ENCODE measurements around the gene OLA1.

Gene OLA1

DNA sequence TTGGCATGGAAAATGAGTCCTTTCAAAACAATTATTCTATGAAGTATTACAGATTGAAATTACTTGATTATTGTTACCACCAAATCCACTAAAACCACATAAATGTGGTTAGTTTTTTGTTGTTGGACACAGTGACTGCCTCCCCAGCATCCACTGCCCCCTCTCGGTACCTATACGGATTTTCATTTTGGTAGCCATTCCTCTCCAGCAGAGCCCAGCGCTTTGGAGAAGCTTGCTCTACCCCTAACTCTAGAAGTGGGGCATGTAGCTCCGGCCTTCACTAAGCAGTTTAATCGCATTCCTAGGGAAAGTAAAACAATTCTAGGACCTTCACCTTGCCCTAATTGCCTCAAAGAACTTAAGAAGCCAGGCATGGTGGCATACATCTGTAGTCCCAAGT is 24.2 kb downstream of the OLA1 start:
- DNase-seq, result no peak

DNA sequence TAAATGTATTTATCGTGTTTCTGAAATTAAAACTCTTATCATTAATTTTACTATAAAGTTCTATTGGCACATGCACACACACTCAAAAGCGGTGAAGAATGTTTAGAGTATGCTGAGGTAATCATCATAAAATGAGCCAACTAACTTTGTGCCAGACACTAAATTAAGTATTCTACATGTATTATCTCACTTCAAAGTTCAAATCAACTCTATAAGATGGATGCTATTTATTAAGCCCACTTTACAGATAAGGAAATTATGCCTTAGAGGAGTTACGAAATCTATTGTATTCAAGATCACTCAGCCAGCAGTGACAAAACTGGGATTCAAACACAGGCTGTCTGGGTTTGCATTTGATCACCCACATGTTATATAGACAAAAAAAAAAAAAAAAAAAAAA is 24.9 kb downstream of the OLA1 start:
- no peak for DNase-seq

DNA sequence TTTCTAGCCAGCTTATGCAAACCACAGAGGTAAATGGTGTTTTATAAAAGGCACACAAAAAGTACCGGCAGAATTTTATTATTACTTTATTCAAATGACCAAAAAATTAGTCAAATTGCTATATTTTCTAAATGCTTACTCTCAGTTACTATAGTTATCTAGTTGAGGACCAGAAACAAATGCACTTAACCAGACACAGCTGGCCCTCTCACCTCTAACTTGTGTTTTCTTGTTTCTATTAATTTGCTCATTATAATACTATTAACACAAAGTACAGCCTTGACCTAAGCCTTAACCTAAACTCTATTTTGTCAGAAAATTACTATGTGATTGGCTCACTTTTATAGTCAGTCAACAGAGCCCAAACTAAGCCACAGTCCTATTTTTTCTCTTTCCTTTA is 26.2 kb downstream of the OLA1 start:
- DNase-seq, result no peak

DNA sequence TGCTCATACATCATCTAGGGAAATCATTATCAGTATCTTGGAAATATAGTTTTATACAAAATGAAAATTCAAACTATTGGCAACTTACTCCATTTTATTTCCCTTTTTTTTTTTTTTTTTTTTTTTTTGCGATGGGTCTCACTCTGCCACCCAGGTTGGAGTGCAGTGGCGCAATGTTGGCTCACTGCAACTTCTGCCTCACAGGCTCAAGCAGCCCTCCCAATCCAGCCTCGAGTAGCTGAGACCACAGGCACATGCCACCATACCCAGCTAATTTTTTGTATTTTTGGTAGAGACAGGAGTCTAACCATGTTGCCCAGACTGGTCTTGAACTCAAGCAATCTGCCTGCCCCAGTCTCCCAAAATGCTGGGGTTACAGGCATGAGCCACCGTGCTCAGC is 29.0 kb downstream of the OLA1 start:
- no peak for DNase-seq

DNA sequence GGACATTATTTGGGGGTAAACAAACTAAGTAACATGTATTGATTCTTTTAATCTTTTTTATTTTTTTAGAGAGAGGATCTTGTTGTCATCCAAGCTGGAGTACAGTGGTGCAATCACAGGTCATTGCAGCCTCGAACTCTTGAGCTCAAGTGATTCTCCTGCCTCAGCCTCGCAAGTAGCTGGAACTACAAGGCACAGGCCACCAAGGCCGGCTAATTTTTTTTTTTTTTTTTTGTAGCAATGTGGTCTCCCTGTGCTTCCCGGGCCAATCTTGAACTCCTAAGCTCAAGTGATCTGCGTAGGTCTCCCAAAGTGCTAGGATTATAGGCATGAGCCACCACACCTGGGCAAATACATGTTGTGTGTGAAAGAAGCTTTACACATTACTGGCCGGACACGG is 29.6 kb downstream of the OLA1 start:
- DNase-seq, result no peak

DNA sequence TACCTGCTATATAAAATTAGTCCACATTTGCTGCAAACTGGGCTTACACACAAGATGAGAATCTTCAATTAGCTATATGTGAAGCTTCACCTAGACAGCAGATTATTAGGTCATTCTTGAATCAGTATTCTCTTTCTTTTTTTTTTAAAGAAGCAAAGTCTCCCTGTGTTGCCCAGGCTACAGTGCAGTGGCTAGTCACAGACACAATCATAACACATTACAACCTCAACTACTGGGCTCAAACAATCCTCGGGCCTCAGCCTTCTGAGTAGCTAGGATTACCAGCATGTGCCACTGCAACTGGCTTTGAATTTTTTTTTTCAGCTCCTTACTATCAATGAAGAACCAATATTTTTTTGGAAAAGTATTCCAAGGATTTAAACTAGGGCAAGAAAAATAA is 30.5 kb downstream of the OLA1 start:
- no peak for DNase-seq

DNA sequence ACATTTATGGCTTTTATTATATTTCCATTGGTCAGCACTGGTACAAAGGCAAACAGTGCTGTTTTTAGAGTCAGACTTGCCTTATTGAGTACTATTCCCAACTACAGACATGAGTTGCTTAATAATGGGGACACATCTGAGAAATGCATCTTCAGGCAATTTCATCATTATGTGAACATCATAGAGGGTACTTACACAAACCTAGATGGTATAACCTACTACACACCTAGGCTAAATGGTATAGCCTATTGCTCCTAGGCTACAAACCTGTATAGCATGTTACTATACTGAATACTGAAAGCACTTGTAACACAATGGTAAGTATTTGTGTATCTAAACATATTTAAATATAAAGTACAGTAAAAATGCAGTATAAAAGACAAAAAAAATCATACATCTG is 36.4 kb downstream of the OLA1 start:
- DNase-seq, result no peak

DNA sequence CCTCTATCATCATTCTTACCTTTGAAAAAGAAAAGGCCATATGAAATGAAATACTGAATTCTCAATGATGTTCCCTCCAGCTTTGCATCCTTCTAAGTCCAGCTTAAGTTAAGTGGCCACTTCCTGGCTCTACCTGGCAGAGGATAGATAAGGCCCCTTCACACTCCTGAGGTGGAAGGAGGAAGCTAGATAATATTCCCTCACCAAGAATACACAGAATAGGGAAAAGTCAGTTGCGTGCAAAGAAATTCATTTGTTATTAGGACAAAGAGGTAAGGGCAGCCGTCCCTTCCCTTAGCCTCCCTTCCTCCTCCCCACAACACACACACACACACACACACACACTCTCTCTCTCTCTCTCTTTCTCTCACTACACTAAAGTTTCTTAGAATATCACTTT is 37.5 kb downstream of the OLA1 start:
- no peak for DNase-seq

DNA sequence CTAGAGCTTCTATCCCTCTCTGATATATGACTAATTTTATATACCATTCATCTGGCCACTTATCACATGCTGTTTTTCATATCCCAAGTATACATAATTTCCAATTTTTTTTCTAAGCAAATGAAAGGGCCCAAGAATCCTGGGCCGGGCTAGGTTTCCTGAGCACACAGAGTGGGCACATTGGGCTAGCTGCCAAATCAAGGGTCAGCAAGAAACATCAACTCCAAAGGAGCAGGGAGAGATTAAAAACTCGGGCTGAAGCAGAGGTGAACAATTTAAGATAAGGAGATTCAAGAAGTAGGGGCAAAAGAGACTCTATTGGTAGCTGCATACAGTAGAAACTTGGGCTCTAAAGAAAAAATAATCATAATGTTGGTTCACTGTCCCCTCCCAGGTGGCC is 39.0 kb downstream of the OLA1 start:
- no peak for DNase-seq

DNA sequence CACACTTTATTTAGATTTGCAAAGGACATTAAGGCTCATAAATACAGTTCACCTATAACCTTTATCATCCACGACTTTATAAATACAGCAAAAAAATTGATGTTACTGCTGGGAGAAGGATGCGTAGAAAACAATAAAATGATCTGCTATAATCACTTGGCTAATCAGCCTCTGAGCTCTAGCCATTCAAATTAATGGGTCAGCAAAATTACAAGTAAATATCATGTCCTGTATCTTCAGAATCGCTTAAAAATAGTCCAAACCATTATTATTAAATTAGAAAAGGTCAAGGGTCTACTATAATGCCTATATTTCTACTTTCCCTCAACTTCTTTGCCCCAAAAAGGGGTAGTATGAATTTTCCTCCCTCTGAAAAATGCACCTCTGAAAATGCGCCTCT is 40.3 kb downstream of the OLA1 start:
- no peak for DNase-seq

DNA sequence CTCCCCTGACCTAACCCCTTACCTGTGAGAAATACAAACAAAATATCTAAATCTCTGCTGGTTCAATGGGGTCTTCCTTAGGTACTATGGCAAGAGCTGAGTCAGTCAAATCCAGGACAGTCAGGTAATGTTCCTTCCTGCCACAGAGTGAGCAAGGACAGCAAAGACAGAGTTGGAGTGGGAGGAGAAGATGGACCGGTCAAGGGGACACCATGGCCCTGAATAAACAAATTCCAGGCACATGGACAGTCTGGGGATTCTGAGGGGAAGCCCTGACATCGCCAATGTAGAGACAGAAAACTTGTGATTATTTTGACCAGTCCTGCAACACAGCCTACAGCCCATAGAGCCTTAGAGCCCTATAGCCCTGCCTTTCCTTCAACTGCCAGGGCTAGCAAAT is 42.8 kb downstream of the OLA1 start:
- no peak for DNase-seq

DNA sequence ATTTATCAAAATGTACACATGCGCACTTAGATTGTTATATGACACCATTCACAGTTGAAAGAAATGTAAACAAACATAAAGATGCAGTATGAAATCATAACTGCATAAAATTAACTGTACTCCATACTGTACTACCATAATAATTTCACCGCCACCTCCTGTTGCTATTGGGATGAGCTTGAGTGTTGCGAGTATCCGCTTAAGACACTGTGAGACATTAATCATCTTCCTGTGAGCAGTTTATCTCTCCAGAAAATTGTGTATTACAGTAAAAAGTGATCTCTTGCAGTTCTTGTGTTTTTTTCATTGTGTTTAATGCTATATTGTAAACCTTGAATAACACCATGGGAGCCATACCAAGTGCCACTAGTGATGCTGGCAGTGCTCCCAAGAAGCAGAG is 46.1 kb downstream of the OLA1 start:
- no peak for DNase-seq

DNA sequence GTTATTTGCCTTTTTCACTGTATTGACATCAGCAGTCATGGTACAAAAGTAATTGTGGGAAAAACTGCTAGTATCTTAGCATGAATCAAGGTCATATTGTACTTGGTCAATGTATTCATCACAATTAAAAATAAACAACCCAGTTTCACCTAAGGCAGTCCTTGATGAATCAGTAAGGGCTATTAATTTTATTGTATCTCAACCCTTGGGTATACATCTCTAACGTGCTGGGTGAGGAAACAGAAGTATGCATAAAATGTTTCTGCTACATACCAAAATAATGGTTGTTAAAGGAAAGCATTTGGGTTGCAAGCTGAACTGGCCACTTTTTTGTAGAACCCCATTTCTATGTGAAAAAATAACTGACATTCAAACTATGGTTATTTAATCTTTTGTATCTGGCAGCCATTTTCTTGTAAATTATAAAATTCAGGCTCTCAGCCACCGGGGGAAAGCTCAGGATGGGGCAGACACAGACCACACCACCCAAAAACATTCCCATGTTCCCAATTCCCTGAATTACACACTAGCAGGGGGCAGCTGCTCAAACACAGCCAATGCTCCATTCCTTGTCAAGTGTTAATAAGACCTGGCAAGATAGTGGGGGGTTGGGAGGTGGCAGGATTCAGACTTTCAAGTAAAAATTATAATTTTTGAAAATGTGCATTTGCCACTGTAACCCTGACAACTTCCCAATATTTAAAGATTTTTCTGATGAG is 49.3 kb downstream of the OLA1 start:
- no peak for DNase-seq

DNA sequence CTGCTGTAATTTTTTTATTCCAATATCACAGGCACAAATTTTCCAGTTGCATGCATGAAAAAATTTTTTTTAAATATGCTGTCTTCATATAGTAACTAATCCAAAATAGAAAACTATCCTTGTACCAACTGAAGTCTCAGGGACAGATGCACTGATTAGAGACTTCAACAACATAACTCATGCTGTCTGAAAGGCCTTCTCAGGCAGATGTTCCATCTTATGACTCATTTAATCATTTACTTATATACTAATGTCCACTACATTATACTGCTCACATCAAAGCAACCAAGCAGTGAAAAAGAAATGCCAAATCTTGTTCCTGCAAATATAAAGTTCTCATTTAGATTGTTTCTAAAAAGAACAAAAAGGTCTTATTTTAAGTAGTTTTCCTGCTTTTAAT is 53.1 kb downstream of the OLA1 start:
- no peak for DNase-seq

DNA sequence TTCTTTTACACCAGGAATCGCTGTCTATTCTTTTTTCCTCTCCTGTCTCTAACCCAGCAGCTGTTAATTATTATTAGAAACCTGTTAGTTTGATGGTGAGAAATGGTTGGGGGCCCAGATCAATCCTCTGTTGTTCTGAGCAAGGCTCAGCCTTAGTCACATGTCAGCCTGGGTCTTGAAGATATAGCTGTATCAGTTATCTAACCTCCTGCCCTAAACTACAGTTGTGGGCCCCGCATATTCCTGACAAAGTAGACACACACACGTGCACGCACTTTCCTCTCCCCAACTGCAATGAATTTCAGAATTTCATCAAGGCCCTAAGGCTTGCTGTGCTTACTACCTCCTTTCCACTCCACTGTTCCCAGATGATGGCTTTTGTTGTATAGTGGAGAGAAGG is 54.6 kb downstream of the OLA1 start:
- DNase-seq, result no peak

DNA sequence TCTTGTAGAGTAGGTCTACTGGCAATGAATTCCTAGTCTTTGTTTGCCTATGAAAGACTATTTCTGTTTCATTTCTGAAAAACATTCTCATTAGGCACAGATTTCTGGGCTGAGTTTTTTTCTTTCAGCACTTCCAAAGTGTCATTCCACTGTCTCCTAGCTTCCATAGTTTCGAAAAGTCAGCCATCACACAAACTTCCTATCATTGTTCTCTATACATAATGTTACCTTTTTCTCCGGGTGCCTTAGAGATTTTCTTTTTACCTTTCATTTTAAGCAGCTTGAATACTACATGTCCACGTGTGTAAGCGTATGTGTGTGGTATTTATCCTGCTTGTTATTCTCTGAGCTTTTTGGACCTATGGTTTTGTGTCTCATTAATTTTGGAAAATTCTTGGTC is 55.7 kb downstream of the OLA1 start:
- DNase-seq, result no peak

DNA sequence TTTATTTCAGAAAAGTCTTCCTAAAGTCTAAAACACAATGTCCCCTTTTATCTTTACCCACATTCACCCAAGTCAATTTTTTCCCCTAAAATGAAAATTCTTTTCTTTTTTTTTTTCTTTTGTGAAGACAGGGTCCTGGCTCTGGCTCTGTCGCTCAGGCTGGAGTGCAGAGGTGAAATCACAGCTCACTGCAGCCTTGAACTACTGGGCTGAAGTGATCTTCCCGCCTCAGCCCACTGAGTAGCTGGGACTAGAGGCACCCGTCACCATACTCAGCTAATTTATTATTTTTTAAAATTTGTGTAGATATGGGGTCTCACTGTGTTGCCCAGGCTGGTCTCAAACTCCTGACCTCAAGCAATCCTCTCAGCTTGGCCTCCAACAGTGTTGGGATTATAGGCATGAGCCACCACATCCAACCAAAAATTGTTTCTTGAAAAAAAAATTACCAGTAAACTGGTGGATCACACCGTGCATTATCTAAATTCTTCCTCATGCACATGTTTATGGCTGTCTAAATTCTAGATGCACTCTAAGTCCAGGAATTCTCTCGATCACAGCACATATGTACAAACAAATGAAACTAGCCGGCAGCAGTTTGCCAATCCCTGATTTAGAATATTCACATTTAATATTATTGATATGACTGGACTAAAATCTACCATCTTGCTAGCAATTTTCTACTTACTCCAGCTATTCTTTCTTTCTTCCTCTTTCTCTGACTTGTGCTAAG is 56.8 kb downstream of the OLA1 start:
- DNase-seq, result no peak

DNA sequence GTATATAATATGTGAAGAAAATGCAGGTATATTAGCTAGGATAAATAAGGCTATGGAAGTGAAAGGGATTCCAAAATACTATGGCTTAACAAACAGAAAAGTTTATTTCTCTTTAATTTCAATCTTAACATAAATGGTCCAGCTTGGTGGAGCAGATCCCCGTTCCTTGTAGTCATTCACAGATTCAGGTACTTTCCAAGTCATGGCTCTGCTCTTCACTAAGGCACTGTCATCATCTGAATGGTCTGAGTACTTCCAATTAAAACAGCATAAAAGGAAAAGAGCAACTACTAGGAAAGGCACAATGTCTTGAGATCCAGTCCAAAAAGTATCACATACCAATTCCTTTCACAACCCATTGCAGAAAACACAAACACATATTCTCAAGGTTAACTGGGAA is 63.4 kb downstream of the OLA1 start:
- no peak for DNase-seq

DNA sequence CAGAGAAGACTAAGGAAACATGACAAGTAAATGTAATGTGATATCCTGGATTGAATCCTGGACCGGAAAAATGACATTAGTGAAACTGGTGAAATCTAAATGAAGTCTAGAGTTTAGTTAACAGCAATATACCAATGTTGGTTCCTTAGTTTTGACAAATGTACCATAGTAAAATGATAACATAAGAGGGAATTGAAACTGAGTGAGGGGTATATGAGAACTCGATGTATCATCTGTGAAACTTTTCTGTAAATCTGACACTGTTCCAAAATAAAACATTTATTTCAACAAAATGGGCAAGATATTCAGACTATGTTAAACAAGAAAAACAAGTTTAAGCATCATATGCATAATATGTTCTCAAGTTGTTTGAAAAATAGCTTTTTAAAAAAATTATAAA is 63.8 kb downstream of the OLA1 start:
- DNase-seq, result no peak

DNA sequence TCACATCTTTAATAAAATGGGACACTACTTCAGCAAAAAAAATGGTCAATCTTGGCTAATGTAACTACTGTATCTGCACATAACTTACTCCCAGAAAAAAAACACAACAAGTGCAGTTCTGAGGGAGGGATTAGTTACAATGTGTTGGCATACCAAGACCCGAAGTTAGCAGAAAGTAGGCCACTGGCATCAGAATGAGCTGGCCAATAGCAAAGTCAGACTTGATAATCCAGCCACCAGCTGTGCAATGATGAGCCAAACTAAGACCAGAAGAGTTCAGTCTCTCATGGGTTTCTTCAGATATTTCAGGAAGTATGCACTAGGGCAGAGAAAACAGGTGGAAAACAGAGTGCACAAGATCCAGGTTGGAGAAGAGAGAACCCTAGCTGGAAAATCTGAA is 65.3 kb downstream of the OLA1 start:
- no peak for DNase-seq

DNA sequence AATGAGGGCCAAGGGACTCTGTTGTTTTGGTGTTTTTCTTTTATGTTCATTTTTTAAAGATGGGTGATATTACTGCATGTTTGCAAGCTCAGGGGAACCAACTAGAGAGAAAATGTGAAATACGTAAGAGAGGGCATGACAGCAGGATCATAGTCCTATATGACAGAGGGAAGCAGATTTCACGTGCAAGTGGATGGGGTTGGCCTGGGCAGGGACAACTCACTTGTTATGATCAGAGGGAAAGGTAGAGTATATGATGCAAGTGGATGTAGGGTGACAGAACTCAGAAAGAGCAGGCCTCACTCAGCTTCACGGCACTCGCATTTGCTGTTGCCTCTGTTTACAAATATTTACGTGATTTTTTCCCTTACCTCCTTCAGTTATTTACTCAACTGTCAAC is 67.0 kb downstream of the OLA1 start:
- no peak for DNase-seq

DNA sequence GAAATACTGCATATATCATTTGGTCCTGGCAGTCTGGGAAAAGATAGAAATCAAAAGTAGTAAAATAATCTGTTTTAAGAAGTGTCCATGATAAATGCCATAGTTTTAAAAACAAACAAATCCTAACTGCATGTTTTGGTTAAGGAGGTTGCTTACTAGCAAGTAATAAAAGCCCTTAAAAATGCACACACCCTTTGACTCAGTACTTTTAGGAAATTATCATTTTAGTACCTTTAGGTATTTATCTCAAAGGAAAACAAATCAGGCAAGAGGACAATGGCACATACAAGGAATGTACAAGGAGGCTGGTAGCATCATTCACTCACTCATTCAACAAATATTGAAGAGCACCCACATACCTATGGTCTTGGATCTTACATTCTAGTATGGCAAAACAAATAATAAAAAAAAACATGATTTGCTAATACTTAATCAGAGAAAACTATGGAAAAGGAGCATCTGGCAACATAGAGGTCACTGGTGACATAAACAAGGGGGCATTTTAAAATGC is 67.6 kb downstream of the OLA1 start:
- no peak for DNase-seq

DNA sequence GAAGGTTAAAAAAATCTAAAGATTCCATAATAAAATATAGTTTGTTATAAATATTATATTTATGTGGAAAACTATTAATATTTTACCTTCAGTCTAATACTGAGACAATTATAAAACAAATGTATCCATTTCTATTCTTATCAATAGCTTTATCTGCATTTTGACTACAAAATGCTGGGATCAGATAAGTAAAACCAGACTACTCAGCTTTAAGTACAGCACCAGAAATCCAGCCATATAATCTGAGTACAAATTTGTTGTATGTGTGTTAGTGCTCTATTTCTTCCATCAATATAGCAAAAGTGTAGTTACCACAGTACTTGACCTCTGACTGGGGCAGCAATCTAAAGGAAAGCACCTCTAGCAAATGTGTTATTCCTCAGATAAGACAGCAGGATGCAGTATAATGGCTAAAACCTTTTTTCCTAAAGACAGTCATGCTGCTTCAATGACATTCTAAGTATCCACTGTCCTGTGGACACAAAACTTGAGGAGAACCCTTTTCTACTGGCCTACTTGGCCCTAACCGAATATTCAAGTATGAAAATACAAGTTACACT is 68.1 kb downstream of the OLA1 start:
- DNase-seq, result no peak

DNA sequence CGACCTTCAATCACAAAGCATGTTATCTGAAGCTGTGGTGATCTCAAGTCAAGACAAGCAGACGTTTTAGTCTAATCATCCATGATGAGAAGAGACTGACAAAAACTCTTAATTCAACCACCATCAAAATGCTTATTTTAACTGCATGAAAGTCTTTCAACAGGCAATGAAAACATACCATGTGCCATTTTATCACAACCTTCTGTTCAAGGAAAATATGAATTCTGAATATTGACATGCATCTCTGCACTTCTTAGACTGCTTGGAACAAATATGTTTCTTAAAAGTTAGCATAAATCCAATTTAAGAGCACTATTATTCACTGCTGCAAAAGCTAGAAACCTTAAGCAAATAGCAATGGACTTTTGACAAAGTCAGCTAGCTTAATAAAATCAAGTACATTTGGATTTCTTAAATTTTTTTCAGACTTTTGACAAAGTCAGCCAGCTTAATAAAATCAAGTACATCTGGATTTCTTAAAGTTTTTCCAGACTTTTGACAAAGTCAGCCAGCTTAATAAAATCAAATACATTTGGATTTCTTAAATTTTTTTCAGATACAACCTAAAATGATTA is 70.9 kb downstream of the OLA1 start:
- no peak for DNase-seq

Data from retina (tissue), 1 donor.